ENCODE data around the gene TUNAR.

DNA sequence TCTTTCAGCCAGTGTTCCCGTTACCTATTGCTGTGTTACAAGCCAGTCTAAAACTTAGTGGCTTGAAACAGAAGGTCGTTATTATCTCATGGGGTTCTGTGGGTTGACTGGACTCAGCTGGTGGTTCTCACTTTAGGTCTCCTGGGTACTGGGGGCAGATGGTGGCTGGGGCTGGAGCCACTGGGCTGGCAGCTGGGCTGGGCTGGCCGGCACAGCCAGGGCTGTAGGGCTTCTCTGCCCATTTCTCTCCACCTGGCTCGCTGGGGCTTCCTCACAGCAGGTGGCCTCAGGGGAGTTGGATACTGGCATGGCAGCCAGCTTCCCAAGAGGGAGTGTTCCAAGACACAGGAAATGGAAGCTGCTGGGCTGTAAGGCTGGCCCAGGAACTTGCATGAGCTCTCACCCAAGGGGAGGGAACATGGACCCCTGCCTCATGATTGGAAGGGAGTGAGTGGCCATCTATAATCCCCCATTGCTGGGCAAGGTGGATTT, 27.0 kb downstream of the TUNAR start:
- TF ChIP-seq, protein P1, sequence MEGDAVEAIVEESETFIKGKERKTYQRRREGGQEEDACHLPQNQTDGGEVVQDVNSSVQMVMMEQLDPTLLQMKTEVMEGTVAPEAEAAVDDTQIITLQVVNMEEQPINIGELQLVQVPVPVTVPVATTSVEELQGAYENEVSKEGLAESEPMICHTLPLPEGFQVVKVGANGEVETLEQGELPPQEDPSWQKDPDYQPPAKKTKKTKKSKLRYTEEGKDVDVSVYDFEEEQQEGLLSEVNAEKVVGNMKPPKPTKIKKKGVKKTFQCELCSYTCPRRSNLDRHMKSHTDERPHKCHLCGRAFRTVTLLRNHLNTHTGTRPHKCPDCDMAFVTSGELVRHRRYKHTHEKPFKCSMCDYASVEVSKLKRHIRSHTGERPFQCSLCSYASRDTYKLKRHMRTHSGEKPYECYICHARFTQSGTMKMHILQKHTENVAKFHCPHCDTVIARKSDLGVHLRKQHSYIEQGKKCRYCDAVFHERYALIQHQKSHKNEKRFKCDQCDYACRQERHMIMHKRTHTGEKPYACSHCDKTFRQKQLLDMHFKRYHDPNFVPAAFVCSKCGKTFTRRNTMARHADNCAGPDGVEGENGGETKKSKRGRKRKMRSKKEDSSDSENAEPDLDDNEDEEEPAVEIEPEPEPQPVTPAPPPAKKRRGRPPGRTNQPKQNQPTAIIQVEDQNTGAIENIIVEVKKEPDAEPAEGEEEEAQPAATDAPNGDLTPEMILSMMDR (conservative IDR thresholded peaks at IDR 0.05), result no peak
- TF ChIP-seq EZH2 (IDR thresholded peaks at IDR 0.05; ENCODE audit: low read depth), result no peak

All from PC-9 (cell line).